Karpas-422 (cell line): ENCODE measurements around the gene LAMB1. TPM values are rescaled to one million over a fixed set of nuclear protein-coding genes. Genes with fewer than 3 reads are reported as not detected.

ENCODE experiments used
- DNase-seq: peaks from one replicate; pipeline ENCODE4 v3.0.0-alpha.2; 2015
- H2AFZ ChIP-seq: fragments of 200-600 bp; sonication (generic); 2 replicates; pipeline ENCODE4 v1.6.1; 2014; ENCODE audit warnings: antibody characterized with exemption, low read length, mixed read lengths
- H3K27ac ChIP-seq: fragments of 200-600 bp; sonication (generic); 2 replicates; pipeline ENCODE4 v1.5.1; 2014; ENCODE audit warnings: mild to moderate bottlenecking, low read length, moderate library complexity
- H3K27me3 ChIP-seq: fragments of 200-600 bp; sonication (generic); 2 replicates; pipeline ENCODE4 v1.6.1; 2014; ENCODE audit warnings: low read length, mixed read lengths
- H3K36me3 ChIP-seq: fragments of 200-600 bp; sonication (generic); 2 replicates; pipeline ENCODE4 v1.6.1; 2014; ENCODE audit warnings: low read length, mixed read lengths; ENCODE audit not compliant: insufficient read depth
- H3K4me1 ChIP-seq: fragments of 200-600 bp; sonication (generic); 2 replicates; pipeline ENCODE4 v1.6.1; 2014; ENCODE audit warnings: mild to moderate bottlenecking, low read length, mixed read lengths
- H3K4me2 ChIP-seq: fragments of 200-600 bp; sonication (generic); 2 replicates; pipeline ENCODE4 v1.6.1; 2014; ENCODE audit warnings: low read length, low read depth, mild to moderate bottlenecking; ENCODE audit not compliant: poor library complexity, severe bottlenecking
- H3K4me3 ChIP-seq: fragments of 200-600 bp; sonication (generic); 2 replicates; pipeline ENCODE4 v1.5.1; 2014; ENCODE audit warnings: mild to moderate bottlenecking, antibody characterized with exemption, low read length, mixed read lengths
- H3K79me2 ChIP-seq: fragments of 200-600 bp; sonication (generic); 2 replicates; pipeline ENCODE4 v1.6.1; 2014; ENCODE audit warnings: mild to moderate bottlenecking, low read length, mixed read lengths
- H3K9ac ChIP-seq: fragments of 200-600 bp; sonication (generic); 2 replicates; pipeline ENCODE4 v1.6.0; 2014; ENCODE audit warnings: low read length
- H3K9me2 ChIP-seq: fragments of 200-600 bp; sonication (generic), shearing (Covaris generic); replicated peaks from 2 replicates; pipeline ENCODE4 v1.6.0; 2014; ENCODE audit warnings: mild to moderate bottlenecking, low read length, moderate library complexity; ENCODE audit not compliant: insufficient read depth
- H3K9me3 ChIP-seq: fragments of 300-700, 200-600 bp; sonication (generic); 2 replicates; pipeline ENCODE4 v1.6.1; 2014; ENCODE audit warnings: low read length, mixed read lengths
- H4K20me1 ChIP-seq: fragments of 200-600 bp; sonication (generic); 2 replicates; pipeline ENCODE4 v1.6.1; 2014; ENCODE audit warnings: mild to moderate bottlenecking, antibody characterized with exemption, low read length, low read depth; ENCODE audit not compliant: insufficient read depth
- total RNA-seq: library from RNA; depleted of rRNA; stranded (reverse); fragments of >200 nt; shearing (Covaris generic); gene quantifications from 2 replicates; pipeline ENCODE4 v1.2.3, GENCODE V29; 2014; ENCODE audit warnings: low replicate concordance

The LAMB1 gene
- total RNA-seq, 1 experiment from 2014 or later: not detected

GRCh38 chr7:107977048-107977447, 25.9 kb downstream of the LAMB1 start:
- Histone ChIP-seq H3K27me3 (no peaks in the 10 kb centered on the region), H3K4me3 (no peak overlapping the region), H3K4me1 (no peaks in the 10 kb centered on the region), H3K4me2 (no peak overlapping the region), H3K9me2 (no peaks in the 10 kb centered on the region), H4K20me1 (no peaks in the 10 kb centered on the region), H3K9me3 (no peaks in the 10 kb centered on the region), H3K36me3 (no peaks in the 10 kb centered on the region), H3K9ac (no peak overlapping the region), H3K79me2 (no peaks in the 10 kb centered on the region), H2AFZ (no peak overlapping the region), H3K27ac (no peak overlapping the region)
- no peak for DNase-seq

- no peak overlapping the region for H3K9ac ChIP-seq
- H3K4me2 ChIP-seq: no peak overlapping the region
- no peak overlapping the region for H3K27ac ChIP-seq
- DNase-seq: no peak
- H3K4me3 ChIP-seq: no peak overlapping the region
- H3K9me3 ChIP-seq: no peaks in the 10 kb centered on the region
- no peaks in the 10 kb centered on the region for H3K79me2 ChIP-seq
- no peaks in the 10 kb centered on the region for H4K20me1 ChIP-seq
- no peak overlapping the region for H2AFZ ChIP-seq
- no peaks in the 10 kb centered on the region for H3K9me2 ChIP-seq
- H3K4me1 ChIP-seq: no peaks in the 10 kb centered on the region
- no peaks in the 10 kb centered on the region for H3K36me3 ChIP-seq
- no peaks in the 10 kb centered on the region for H3K27me3 ChIP-seq
Measured at GRCh38 chr7:107976620-107977019, 26.3 kb downstream of the LAMB1 start.

GRCh38 chr7:107975394-107976013, 27.5 kb downstream of the LAMB1 start:
- no peaks in the 10 kb centered on the region for H3K27me3 ChIP-seq
- H3K36me3 ChIP-seq: no peaks in the 10 kb centered on the region
- H3K9me2 ChIP-seq: no peaks in the 10 kb centered on the region
- no peak overlapping the region for H3K27ac ChIP-seq
- DNase-seq: no peak
- no peaks in the 10 kb centered on the region for H4K20me1 ChIP-seq
- H3K9me3 ChIP-seq: no peaks in the 10 kb centered on the region
- H3K4me2 ChIP-seq: no peak overlapping the region
- no peak overlapping the region for H3K9ac ChIP-seq
- H3K79me2 ChIP-seq: no peaks in the 10 kb centered on the region
- no peaks in the 10 kb centered on the region for H3K4me1 ChIP-seq
- H3K4me3 ChIP-seq: no peak overlapping the region
- no peak overlapping the region for H2AFZ ChIP-seq

GRCh38 chr7:107973861-107974260, 29.1 kb downstream of the LAMB1 start:
- H3K27ac ChIP-seq: no peak overlapping the region
- no peak overlapping the region for H3K4me3 ChIP-seq
- H3K27me3 ChIP-seq: no peaks in the 10 kb centered on the region
- no peaks in the 10 kb centered on the region for H3K9me2 ChIP-seq
- no peaks in the 10 kb centered on the region for H3K9me3 ChIP-seq
- H3K79me2 ChIP-seq: no peaks in the 10 kb centered on the region
- no peak overlapping the region for H3K4me2 ChIP-seq
- no peaks in the 10 kb centered on the region for H4K20me1 ChIP-seq
- no peak overlapping the region for H2AFZ ChIP-seq
- no peaks in the 10 kb centered on the region for H3K36me3 ChIP-seq
- DNase-seq: no peak
- no peaks in the 10 kb centered on the region for H3K4me1 ChIP-seq
- no peak overlapping the region for H3K9ac ChIP-seq

GRCh38 chr7:107972941-107973376, 30.0 kb downstream of the LAMB1 start:
- no peaks in the 10 kb centered on the region for H3K36me3 ChIP-seq
- H3K79me2 ChIP-seq: no peaks in the 10 kb centered on the region
- no peaks in the 10 kb centered on the region for H3K4me1 ChIP-seq
- H2AFZ ChIP-seq: no peak overlapping the region
- H3K9me2 ChIP-seq: no peaks in the 10 kb centered on the region
- no peak overlapping the region for H3K27ac ChIP-seq
- no peak overlapping the region for H3K4me3 ChIP-seq
- no peaks in the 10 kb centered on the region for H3K27me3 ChIP-seq
- no peaks in the 10 kb centered on the region for H4K20me1 ChIP-seq
- H3K9me3 ChIP-seq: no peaks in the 10 kb centered on the region
- H3K4me2 ChIP-seq: no peak overlapping the region
- DNase-seq: no peak
- no peak overlapping the region for H3K9ac ChIP-seq

- Histone ChIP-seq H3K27ac (no peak overlapping the region), H3K9ac (no peak overlapping the region), H2AFZ (no peak overlapping the region), H3K4me2 (no peak overlapping the region), H3K36me3 (no peaks in the 10 kb centered on the region), H3K79me2 (no peaks in the 10 kb centered on the region), H3K4me1 (no peaks in the 10 kb centered on the region), H3K9me3 (no peaks in the 10 kb centered on the region), H3K4me3 (no peak overlapping the region), H3K9me2 (no peaks in the 10 kb centered on the region), H3K27me3 (no peaks in the 10 kb centered on the region), H4K20me1 (no peaks in the 10 kb centered on the region)
- DNase-seq: no peak
Measured at GRCh38 chr7:107972075-107972482, 30.9 kb downstream of the LAMB1 start.

- Histone ChIP-seq H2AFZ (no peak overlapping the region), H3K9me2 (no peaks in the 10 kb centered on the region), H3K4me1 (no peaks in the 10 kb centered on the region), H3K9ac (no peak overlapping the region), H3K9me3 (no peaks in the 10 kb centered on the region), H3K4me2 (no peak overlapping the region), H3K4me3 (no peak overlapping the region), H4K20me1 (no peaks in the 10 kb centered on the region), H3K79me2 (no peaks in the 10 kb centered on the region), H3K27me3 (no peaks in the 10 kb centered on the region), H3K36me3 (no peaks in the 10 kb centered on the region), H3K27ac (no peak overlapping the region)
- DNase-seq: no peak
Measured at GRCh38 chr7:107971613-107972012, 31.3 kb downstream of the LAMB1 start.

- Histone ChIP-seq H3K36me3 (no peaks in the 10 kb centered on the region), H3K9me2 (no peaks in the 10 kb centered on the region), H3K27me3 (no peaks in the 10 kb centered on the region), H3K9ac (no peak overlapping the region), H3K27ac (no peak overlapping the region), H3K9me3 (no peaks in the 10 kb centered on the region), H3K4me1 (no peaks in the 10 kb centered on the region), H3K4me3 (no peak overlapping the region), H3K4me2 (no peak overlapping the region), H2AFZ (no peak overlapping the region), H4K20me1 (no peaks in the 10 kb centered on the region), H3K79me2 (no peaks in the 10 kb centered on the region)
- no peak for DNase-seq
Measured at GRCh38 chr7:107971100-107971499, 31.9 kb downstream of the LAMB1 start.
